Smooth muscle cell (in vitro differentiated cells): ENCODE data around the gene RPS6KA3. TPM values are rescaled to one million over a fixed set of nuclear protein-coding genes. Genes with fewer than 3 reads are reported as not detected.
"Not testable (repeated sequence)": the region's sequence is repeated elsewhere in the genome, so short reads cannot be mapped to it uniquely, and the experiment has no call there.

Experiments
- DNase-seq: peaks from one replicate; lab custom pipeline; 2025; ENCODE audit not compliant: unreplicated experiment; lab: John Stamatoyannopoulos, UW
- H2AFZ ChIP-seq: fragments of 200-600 bp; sonication (generic); 2 replicates; pipeline ENCODE4 v1.6.0; 2016; ENCODE audit warnings: antibody characterized with exemption, low read depth, mild to moderate bottlenecking
- H3F3A ChIP-seq: fragments of 200-600 bp; sonication (generic); 2 replicates; pipeline ENCODE4 v1.6.0; 2017; ENCODE audit warnings: antibody characterized with exemption, low read depth
- H3K27ac ChIP-seq: fragments of 200-600 bp; sonication (generic); 2 replicates; pipeline ENCODE4 v1.5.1; 2016; ENCODE audit warnings: low read depth, mild to moderate bottlenecking
- H3K27me3 ChIP-seq: fragments of 200-600 bp; sonication (generic); 2 replicates; pipeline ENCODE4 v1.6.1; 2016; ENCODE audit warnings: low read depth, mild to moderate bottlenecking
- H3K36me3 ChIP-seq: fragments of 200-600 bp; sonication (generic); 2 replicates; pipeline ENCODE4 v1.5.1; 2016; ENCODE audit warnings: low read depth
- H3K4me1 ChIP-seq: fragments of 200-600 bp; sonication (generic); 2 replicates; pipeline ENCODE4 v1.5.1; 2016; ENCODE audit warnings: low read depth
- H3K4me2 ChIP-seq: fragments of 200-600 bp; sonication (generic); 2 replicates; pipeline ENCODE4 v1.6.0; 2016; ENCODE audit warnings: mild to moderate bottlenecking
- H3K4me3 ChIP-seq: fragments of 200-600 bp; sonication (generic); 2 replicates; pipeline ENCODE4 v1.5.1; 2016; ENCODE audit warnings: mild to moderate bottlenecking
- H3K79me2 ChIP-seq: fragments of 200-600 bp; sonication (generic); 2 replicates; pipeline ENCODE4 v1.6.0; 2016; ENCODE audit warnings: low read depth, mild to moderate bottlenecking
- H3K9ac ChIP-seq: fragments of 200-600 bp; sonication (generic); 2 replicates; pipeline ENCODE4 v1.6.0; 2016; ENCODE audit warnings: low read depth
- H3K9me3 ChIP-seq: fragments of 200-600 bp; sonication (generic); replicated peaks from 2 replicates; pipeline ENCODE4 v1.5.1; 2016; ENCODE audit warnings: low read depth
- H4K20me1 ChIP-seq: fragments of 200-600 bp; sonication (generic); 2 replicates; pipeline ENCODE4 v1.6.0; 2016; ENCODE audit warnings: low read depth
- WGBS: methylation state at CpG from one replicate; pipeline ENCODE4 v1.1.7; 2016; ENCODE audit warnings: low lambda C conversion rate; 5-methylcytosine and 5-hydroxymethylcytosine counted together
- polyA plus RNA-seq: library from polyadenylated mRNA; unstranded; fragments of >200 nt; fragmentation: Nextera tagmentation; extraction: Ambion mirVana; gene quantifications from 2 replicates; pipeline ENCODE4 v1.2.1, GENCODE V29; 2016
- total RNA-seq: library from RNA; depleted of rRNA; stranded (reverse); fragments of >200 nt; gene quantifications from 2 replicates; pipeline ENCODE4 v1.2.3, GENCODE V29; 2014
- TF ChIP-seq, protein P1 (sequence below): fragments of 200-600 bp; sonication (generic); IDR thresholded peaks from 2 replicates; pipeline ENCODE4 v1.5.1; 2017; ENCODE audit warnings: borderline replicate concordance, mild to moderate bottlenecking, antibody characterized with exemption; ENCODE audit not compliant: insufficient read depth, poor library complexity, severe bottlenecking

Gene RPS6KA3
- total and polyA plus RNA-seq, 2 experiments from 2014 or later, result 15.4 to 37.2 TPM

DNA sequence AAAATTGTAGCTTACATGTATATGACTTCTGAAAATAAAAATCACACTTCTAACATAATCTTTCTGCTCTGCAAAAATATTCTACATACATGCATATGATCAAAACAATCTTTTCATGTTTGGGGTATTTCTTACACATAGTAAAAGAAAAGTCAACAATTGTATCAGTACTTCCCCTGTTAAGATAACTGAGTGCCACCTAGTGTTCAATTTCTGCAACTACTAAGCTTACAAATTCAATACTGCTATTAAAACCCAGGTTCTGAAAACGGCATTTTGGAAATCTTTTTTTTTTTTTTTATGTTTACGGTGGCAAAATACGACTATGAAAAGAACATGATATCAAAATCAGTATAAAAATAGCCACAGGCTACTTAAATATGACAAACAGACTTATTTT, 139.3 kb downstream of the RPS6KA3 start:
- TF ChIP-seq, protein P1, sequence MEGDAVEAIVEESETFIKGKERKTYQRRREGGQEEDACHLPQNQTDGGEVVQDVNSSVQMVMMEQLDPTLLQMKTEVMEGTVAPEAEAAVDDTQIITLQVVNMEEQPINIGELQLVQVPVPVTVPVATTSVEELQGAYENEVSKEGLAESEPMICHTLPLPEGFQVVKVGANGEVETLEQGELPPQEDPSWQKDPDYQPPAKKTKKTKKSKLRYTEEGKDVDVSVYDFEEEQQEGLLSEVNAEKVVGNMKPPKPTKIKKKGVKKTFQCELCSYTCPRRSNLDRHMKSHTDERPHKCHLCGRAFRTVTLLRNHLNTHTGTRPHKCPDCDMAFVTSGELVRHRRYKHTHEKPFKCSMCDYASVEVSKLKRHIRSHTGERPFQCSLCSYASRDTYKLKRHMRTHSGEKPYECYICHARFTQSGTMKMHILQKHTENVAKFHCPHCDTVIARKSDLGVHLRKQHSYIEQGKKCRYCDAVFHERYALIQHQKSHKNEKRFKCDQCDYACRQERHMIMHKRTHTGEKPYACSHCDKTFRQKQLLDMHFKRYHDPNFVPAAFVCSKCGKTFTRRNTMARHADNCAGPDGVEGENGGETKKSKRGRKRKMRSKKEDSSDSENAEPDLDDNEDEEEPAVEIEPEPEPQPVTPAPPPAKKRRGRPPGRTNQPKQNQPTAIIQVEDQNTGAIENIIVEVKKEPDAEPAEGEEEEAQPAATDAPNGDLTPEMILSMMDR, result peak; percentile 28
- 56% methylated on average over 3 of the region's 3 CpGs for WGBS
- not testable (repeated sequence) for H3K36me3 ChIP-seq

DNA sequence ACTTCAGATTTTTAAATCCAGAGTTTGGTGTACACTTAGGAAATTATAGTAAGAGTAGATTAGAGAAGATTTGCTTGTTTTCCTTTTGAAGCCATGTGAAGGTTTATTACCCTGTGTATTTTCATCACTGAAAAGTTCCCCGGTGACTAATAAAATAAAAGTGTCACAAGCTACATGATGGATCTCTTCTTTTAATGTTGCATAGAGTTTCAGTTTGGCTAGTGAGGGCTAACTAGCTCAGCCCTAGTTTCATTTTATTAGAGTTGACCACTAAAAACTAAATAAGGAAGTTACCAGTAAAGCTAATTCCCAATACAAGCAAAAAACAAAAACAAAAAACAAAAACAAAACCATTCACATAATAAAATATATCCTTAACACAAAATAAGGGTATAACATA, 139.9 kb downstream of the RPS6KA3 start:
- H3K36me3 ChIP-seq, H3F3A ChIP-seq: not testable (repeated sequence)
- WGBS, result 81% methylated on average over 1 of the region's 1 CpG

More for the DNA sequence above, 139.3 kb downstream of the RPS6KA3 start:
- H3K27me3 ChIP-seq, H3K79me2 ChIP-seq, H3K4me1 ChIP-seq, H2AFZ ChIP-seq, H3K27ac ChIP-seq, H3K9ac ChIP-seq, H3F3A ChIP-seq, H4K20me1 ChIP-seq, H3K4me2 ChIP-seq, DNase-seq, H3K4me3 ChIP-seq, H3K9me3 ChIP-seq: not testable (repeated sequence)

DNA sequence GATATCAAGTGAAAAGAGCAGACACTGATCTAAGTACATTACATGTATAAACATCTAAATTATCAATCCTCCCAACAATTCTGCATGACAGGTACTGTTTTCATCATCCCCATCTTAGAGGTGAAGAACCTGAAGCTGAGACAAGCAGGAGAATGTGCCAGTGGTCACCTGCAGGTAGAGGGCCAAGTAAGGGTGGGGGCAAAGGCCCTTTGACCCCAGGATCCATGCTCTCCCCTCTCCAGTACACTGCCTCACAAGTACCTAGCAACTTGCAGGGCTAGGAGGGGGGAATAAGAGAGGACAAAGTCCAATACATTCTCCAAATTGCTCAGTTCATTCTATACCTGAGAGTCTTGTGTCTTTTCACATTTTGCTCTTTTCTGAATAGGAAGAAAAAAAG, 141.7 kb downstream of the RPS6KA3 start:
- TF ChIP-seq, protein P1, result no peak
- no peak for DNase-seq
- no peaks in the 10 kb centered on the region for H3K27me3 ChIP-seq
- H4K20me1 ChIP-seq, result no peaks in the 10 kb centered on the region
- no peaks in the 10 kb centered on the region for H3K36me3 ChIP-seq
- no peak overlapping the region for H3K4me2 ChIP-seq
- no peak overlapping the region for H3K27ac ChIP-seq
- no peak overlapping the region for H3K4me3 ChIP-seq
- peaks cover 3% of the 10 kb centered on the region for H3K9me3 ChIP-seq
- H3K4me1 ChIP-seq, result no peaks in the 10 kb centered on the region
- no peak overlapping the region for H3K9ac ChIP-seq
- no peak overlapping the region for H2AFZ ChIP-seq
- H3K79me2 ChIP-seq, result no peaks in the 10 kb centered on the region
- H3F3A ChIP-seq, result no peaks in the 10 kb centered on the region

More for the DNA sequence above, 139.9 kb downstream of the RPS6KA3 start:
- not testable (repeated sequence) for DNase-seq, H3K9me3 ChIP-seq, H4K20me1 ChIP-seq, H3K9ac ChIP-seq, H3K4me3 ChIP-seq, H3K4me1 ChIP-seq, H3K27ac ChIP-seq, H3K4me2 ChIP-seq, H3K27me3 ChIP-seq, H2AFZ ChIP-seq, H3K79me2 ChIP-seq

DNA sequence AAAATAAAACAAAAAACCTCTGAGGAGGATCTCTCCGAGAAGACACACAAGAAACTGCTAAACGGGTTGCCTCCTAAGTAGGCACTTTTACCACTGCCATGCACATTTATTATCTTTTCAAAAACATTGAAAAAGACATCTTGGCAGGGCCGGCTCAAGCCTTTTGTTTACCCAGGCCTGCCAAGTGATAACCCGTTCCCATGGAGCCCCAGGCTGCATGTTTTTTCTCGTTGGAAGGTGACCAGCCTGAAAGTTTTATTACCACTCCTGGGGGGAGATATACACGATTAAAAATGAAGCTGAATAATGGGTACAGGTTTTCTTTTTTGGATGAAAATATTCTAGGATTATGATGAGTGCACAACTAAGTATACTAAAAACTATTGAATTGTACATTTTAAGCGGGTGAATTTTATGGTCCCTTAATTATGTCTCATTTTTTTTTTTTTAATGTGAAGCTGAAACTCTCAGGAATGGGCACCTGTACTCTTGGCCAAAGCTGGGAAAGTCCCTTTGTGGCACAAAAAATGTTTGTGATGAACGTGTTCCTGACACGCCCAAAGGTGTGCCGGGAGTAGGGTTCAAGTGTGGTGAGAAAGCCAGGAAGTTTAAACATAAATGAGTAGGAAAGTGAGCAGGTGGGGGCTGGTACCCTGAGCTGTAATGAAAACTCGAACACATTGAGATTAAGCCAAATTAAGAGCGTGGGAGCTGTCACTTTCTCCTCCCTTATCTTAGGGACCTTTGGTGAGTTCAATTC, 148.5 kb downstream of the RPS6KA3 start:
- Histone ChIP-seq H3K36me3 (no peaks in the 10 kb centered on the region), H3K4me3 (no peak overlapping the region), H2AFZ (no peak overlapping the region), H3K27ac (no peak overlapping the region), H3K4me2 (no peak overlapping the region), H4K20me1 (no peaks in the 10 kb centered on the region), H3K4me1 (no peaks in the 10 kb centered on the region), H3K9ac (no peak overlapping the region), H3K27me3 (peaks cover 30% of the 10 kb centered on the region), H3K9me3 (no peaks in the 10 kb centered on the region), H3K79me2 (no peaks in the 10 kb centered on the region), H3F3A (no peaks in the 10 kb centered on the region)
- WGBS, result 68% methylated on average over 12 of the region's 12 CpGs
- TF ChIP-seq, protein P1, result no peak
- no peak for DNase-seq
